ENCODE measurements around the gene CMIP. TPM values are rescaled to one million over a fixed set of nuclear protein-coding genes. Genes with fewer than 3 reads are reported as not detected.

CMIP gene
- total RNA-seq, 1 experiment from 2014 or later: 68.0 TPM

- Histone ChIP-seq H3K4me3 (ENCODE audit: low read depth, low read length) (no peak overlapping the region), H3K9me3 (no peaks in the 10 kb centered on the region), H3K27me3 (replicated peaks; ENCODE audit: control insufficient read depth, insufficient read depth, low read length) (no peaks in the 10 kb centered on the region), H3K4me1 (peaks cover 33% of the 10 kb centered on the region), H3K36me3 (ENCODE audit: control insufficient read depth, insufficient read depth, low read length) (no peaks in the 10 kb centered on the region)
- no TSS peak for BruUV-seq (replicated peaks)
- CTCF ChIA-PET: no interaction called here
- Mint-ChIP-seq H3K27ac (ENCODE audit: unreplicated experiment) (peak overlapping the region; percentile 58), H3K36me3 (ENCODE audit: insufficient read depth, unreplicated experiment) (peaks cover 29% of the 10 kb centered on the region), H3K27me3 (ENCODE audit: insufficient read depth, unreplicated experiment) (no peaks in the 10 kb centered on the region), H3K9me3 (ENCODE audit: unreplicated experiment) (no peaks in the 10 kb centered on the region), H3K4me1 (ENCODE audit: low read depth, unreplicated experiment) (peaks cover 37% of the 10 kb centered on the region), H3K4me3 (ENCODE audit: unreplicated experiment) (no peak overlapping the region)
- TF ChIP-seq CTCF (IDR thresholded peaks at IDR 0.05; ENCODE audit: insufficient read depth in 1 of 2, low read depth in 1 of 2, low read length in 1 of 2, severe bottlenecking in 1 of 2, unreplicated experiment in 1 of 2): no peak
- intact Hi-C loops (cut with micrococcal nuclease; ENCODE audit: unreplicated experiment): loop anchor here (5.0 kb wide), 1 partner anchor 51 kb away; no protein-coding TSS in a partner anchor
- POLR2A ChIA-PET: no interaction called here
- DNase-seq: peak; percentile 30 to 87
Observed at GRCh38 chr16:81531419-81531821, 86.8 kb downstream of the CMIP start.

GRCh38 chr16:81532491-81533174 lies 88.0 kb downstream of the CMIP start:
- POLR2A ChIA-PET: no interaction called here
- CTCF ChIA-PET: no interaction called here
- H3K36me3 ChIP-seq (ENCODE audit: control insufficient read depth, insufficient read depth, low read length): no peaks in the 10 kb centered on the region
- H3K4me1 ChIP-seq: peaks cover 33% of the 10 kb centered on the region
- TF ChIP-seq CTCF (IDR thresholded peaks at IDR 0.05; ENCODE audit: insufficient read depth in 1 of 2, low read depth in 1 of 2, low read length in 1 of 2, severe bottlenecking in 1 of 2, unreplicated experiment in 1 of 2): no peak
- no TSS peak for BruUV-seq (replicated peaks)
- H3K27me3 Mint-ChIP-seq (ENCODE audit: insufficient read depth, unreplicated experiment): no peaks in the 10 kb centered on the region
- DNase-seq: no peak
- no peak overlapping the region for H3K4me3 ChIP-seq (ENCODE audit: low read depth, low read length)
- no peaks in the 10 kb centered on the region for H3K9me3 ChIP-seq
- H3K27ac Mint-ChIP-seq (ENCODE audit: unreplicated experiment): peak overlapping the region; percentile 92
- no peaks in the 10 kb centered on the region for H3K27me3 ChIP-seq (replicated peaks; ENCODE audit: control insufficient read depth, insufficient read depth, low read length)
- H3K4me3 Mint-ChIP-seq (ENCODE audit: unreplicated experiment): no peak overlapping the region
- no peaks in the 10 kb centered on the region for H3K9me3 Mint-ChIP-seq (ENCODE audit: unreplicated experiment)
- H3K4me1 Mint-ChIP-seq (ENCODE audit: low read depth, unreplicated experiment): peaks cover 32% of the 10 kb centered on the region
- intact Hi-C loops (cut with micrococcal nuclease; ENCODE audit: unreplicated experiment): loop anchor here (5.0 kb wide), 1 partner anchor 50 kb away; no protein-coding TSS in a partner anchor
- peaks cover 26% of the 10 kb centered on the region for H3K36me3 Mint-ChIP-seq (ENCODE audit: insufficient read depth, unreplicated experiment)

- Histone ChIP-seq H3K4me3 (ENCODE audit: low read depth, low read length) (no peak overlapping the region), H3K27me3 (replicated peaks; ENCODE audit: control insufficient read depth, insufficient read depth, low read length) (no peaks in the 10 kb centered on the region), H3K9me3 (no peaks in the 10 kb centered on the region), H3K36me3 (ENCODE audit: control insufficient read depth, insufficient read depth, low read length) (no peaks in the 10 kb centered on the region), H3K4me1 (peaks cover 33% of the 10 kb centered on the region)
- peaks cover 31% of the 10 kb centered on the region for H3K4me1 Mint-ChIP-seq (ENCODE audit: low read depth, unreplicated experiment)
- no peak overlapping the region for H3K4me3 Mint-ChIP-seq (ENCODE audit: unreplicated experiment)
- no peak for TF ChIP-seq CTCF (IDR thresholded peaks at IDR 0.05; ENCODE audit: insufficient read depth in 1 of 2, low read depth in 1 of 2, low read length in 1 of 2, severe bottlenecking in 1 of 2, unreplicated experiment in 1 of 2)
- no TSS peak for BruUV-seq (replicated peaks)
- POLR2A ChIA-PET: no interaction called here
- no peaks in the 10 kb centered on the region for H3K9me3 Mint-ChIP-seq (ENCODE audit: unreplicated experiment)
- no peaks in the 10 kb centered on the region for H3K27me3 Mint-ChIP-seq (ENCODE audit: insufficient read depth, unreplicated experiment)
- H3K27ac Mint-ChIP-seq (ENCODE audit: unreplicated experiment): peak overlapping the region; percentile 92
- DNase-seq: no peak
- peaks cover 26% of the 10 kb centered on the region for H3K36me3 Mint-ChIP-seq (ENCODE audit: insufficient read depth, unreplicated experiment)
- intact Hi-C loops (cut with micrococcal nuclease; ENCODE audit: unreplicated experiment): loop anchor here (5.0 kb wide), 1 partner anchor 49 kb away; no protein-coding TSS in a partner anchor
- CTCF ChIA-PET: no interaction called here
Observed at GRCh38 chr16:81533175-81533507, 88.5 kb downstream of the CMIP start.
